Measurements from ENCODE around the gene USHBP1. TPM values are rescaled to one million over a fixed set of nuclear protein-coding genes. Genes with fewer than 3 reads are reported as not detected.

USHBP1 gene
- total RNA-seq, 1 experiment from 2014 or later: 6.4 TPM

DNA sequence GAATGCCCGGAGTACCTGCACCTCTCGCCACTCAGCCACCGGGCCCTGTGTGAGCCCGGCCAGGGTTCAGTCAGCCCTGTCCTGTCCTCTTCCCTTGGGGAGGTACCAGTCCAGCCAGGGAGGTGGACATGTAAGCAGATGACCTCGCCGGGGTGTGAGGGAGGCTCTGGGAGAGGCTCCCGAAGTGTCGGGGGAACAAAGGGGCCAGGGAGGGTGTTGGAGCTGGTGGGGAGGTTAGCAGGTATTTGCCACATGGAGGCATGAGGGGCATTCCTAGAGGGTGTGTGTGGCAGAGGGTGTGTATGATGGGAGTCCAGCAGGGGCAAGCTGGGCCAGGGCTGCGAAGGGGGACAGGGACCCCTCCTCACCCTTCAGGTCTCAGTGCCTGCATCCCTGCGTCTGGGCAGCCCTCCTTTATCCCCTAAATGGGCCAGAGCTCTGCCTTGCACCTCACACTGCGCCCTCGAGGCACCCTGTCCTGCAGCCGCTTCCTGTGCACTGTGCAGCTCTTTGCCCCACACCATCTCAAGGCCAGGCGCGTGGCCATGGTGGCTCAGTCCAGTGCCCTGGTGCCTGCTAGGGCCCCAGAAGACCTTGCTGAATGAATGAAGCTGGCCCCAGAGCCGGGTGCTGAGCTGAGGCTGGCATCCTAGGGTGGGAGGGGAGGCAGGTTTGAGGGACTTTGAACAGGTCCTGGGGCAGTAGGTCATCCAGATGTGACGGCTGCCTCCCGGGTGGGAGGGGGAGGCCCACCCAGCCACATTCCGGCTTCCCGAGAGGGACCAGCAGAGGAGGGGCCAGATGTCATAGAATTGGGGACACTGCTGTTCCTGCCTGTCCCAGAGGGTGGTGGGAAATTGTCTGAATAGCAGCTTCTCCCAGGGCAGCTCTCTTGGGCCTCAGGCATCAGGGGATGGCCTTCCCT is 47.9 kb upstream of the USHBP1 start:
- Histone ChIP-seq H4K8ac (replicated peaks; ENCODE audit: insufficient read length, low read depth, low read length) (no peak overlapping the region), H3K14ac (ENCODE audit: insufficient read depth, low read length) (no peak overlapping the region), H2AK5ac (ENCODE audit: insufficient read length, low read length) (no peak overlapping the region), H2AFZ (ENCODE audit: low read length) (no peak overlapping the region), H4K91ac (ENCODE audit: insufficient read length, low read depth, low read length) (no peak overlapping the region), H3K27ac (ENCODE audit: insufficient read length, low read depth, low read length) (no peak overlapping the region), H3K79me2 (ENCODE audit: insufficient read depth, low read length) (peaks cover 7% of the 10 kb centered on the region; the same call in 1 of the 2 replicates), H2BK15ac (ENCODE audit: low read depth, low read length) (no peak overlapping the region), H3K56ac (ENCODE audit: insufficient read length, low read depth, low read length) (no peak overlapping the region), H3K23ac (ENCODE audit: insufficient read length, low read depth, low read length) (no peak overlapping the region), H3K23me2 (ENCODE audit: insufficient read length, low read depth, low read length, poor library complexity, severe bottlenecking) (peaks cover 5% of the 10 kb centered on the region), H3K9me3 (ENCODE audit: control insufficient read depth, low read depth, low read length) (no peaks in the 10 kb centered on the region), H3K4me2 (ENCODE audit: insufficient read depth, insufficient read length, low read length) (no peak overlapping the region), H3K18ac (ENCODE audit: insufficient read length, low read depth, low read length) (no peak overlapping the region), H3T11ph (ENCODE audit: low read length) (no peak overlapping the region), H2BK20ac (ENCODE audit: low read depth, low read length, poor library complexity, severe bottlenecking) (no peak overlapping the region), H2BK5ac (ENCODE audit: insufficient read length, low read length) (no peak overlapping the region), H4K5ac (ENCODE audit: insufficient read length, low read depth, low read length) (no peak overlapping the region), H3K79me1 (ENCODE audit: insufficient read depth, low read depth, low read length, poor library complexity, severe bottlenecking) (peaks cover 6% of the 10 kb centered on the region), H3K9ac (ENCODE audit: extremely low read depth, insufficient read length, low read length) (no peak overlapping the region), H2BK12ac (ENCODE audit: insufficient read length, low read depth, low read length) (no peak overlapping the region), H2BK120ac (ENCODE audit: low read depth, low read length, poor library complexity, severe bottlenecking) (no peak overlapping the region), H3K4me1 (ENCODE audit: insufficient read depth, low read length) (no peaks in the 10 kb centered on the region), H3K4ac (ENCODE audit: low read depth, low read length) (no peak overlapping the region), H4K20me1 (ENCODE audit: control insufficient read depth, insufficient read depth, insufficient read length) (no peaks in the 10 kb centered on the region), H3K27me3 (ENCODE audit: insufficient read depth, low read length) (no peaks in the 10 kb centered on the region)
- H3K27ac Mint-ChIP-seq: no peak overlapping the region
- no peaks in the 10 kb centered on the region for H3K9me3 Mint-ChIP-seq
- DNase-seq: no peak
- H3K4me1 Mint-ChIP-seq: peaks cover 16% of the 10 kb centered on the region in 2 experiments
- no peak overlapping the region for H3K4me3 Mint-ChIP-seq
- WGBS (ENCODE audit: extremely low coverage, insufficient read length, low lambda C conversion rate): no CpG with 5 or more reads among the region's 20 CpGs
- TF ChIP-seq, protein P1, sequence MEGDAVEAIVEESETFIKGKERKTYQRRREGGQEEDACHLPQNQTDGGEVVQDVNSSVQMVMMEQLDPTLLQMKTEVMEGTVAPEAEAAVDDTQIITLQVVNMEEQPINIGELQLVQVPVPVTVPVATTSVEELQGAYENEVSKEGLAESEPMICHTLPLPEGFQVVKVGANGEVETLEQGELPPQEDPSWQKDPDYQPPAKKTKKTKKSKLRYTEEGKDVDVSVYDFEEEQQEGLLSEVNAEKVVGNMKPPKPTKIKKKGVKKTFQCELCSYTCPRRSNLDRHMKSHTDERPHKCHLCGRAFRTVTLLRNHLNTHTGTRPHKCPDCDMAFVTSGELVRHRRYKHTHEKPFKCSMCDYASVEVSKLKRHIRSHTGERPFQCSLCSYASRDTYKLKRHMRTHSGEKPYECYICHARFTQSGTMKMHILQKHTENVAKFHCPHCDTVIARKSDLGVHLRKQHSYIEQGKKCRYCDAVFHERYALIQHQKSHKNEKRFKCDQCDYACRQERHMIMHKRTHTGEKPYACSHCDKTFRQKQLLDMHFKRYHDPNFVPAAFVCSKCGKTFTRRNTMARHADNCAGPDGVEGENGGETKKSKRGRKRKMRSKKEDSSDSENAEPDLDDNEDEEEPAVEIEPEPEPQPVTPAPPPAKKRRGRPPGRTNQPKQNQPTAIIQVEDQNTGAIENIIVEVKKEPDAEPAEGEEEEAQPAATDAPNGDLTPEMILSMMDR (conservative IDR thresholded peaks at IDR 0.05): no peak
- H3K36me3 Mint-ChIP-seq (ENCODE audit: insufficient read depth in 1 of 3, low read depth in 3 of 3): peaks cover 17 to 39% (median 31%) of the 10 kb centered on the region in 3 experiments; a peak in 6 of 7 replicates
- H3K27me3 Mint-ChIP-seq (ENCODE audit: low read depth): no peaks in the 10 kb centered on the region

Measured in H9 (cell line).